Esophagus muscularis mucosa (tissue), 4 donors: ENCODE results near the gene CPED1. TPM values are rescaled to one million over a fixed set of nuclear protein-coding genes. Genes with fewer than 3 reads are reported as not detected.

Experiments
- DNase-seq: peaks from one replicate; pipeline ENCODE4 v3.0.0-alpha.2; 2017; ENCODE audit errors: extremely low spot score
- H3K27ac ChIP-seq, 4 donors: fragments of 200-600 bp; sonication (generic); replicated peaks in 1 of 4; 1 replicate in 3 of 4; 2 replicates in 1 of 4; pipeline ENCODE4 v1.5.1; 2016 to 2019; ENCODE audit warnings: mild to moderate bottlenecking in 1 of 4
- H3K27me3 ChIP-seq, 4 donors: fragments of 200-600 bp; sonication (generic); one replicate each; pipeline versions ENCODE4 v1.5.1 to v1.6.0; 2016 to 2019
- H3K36me3 ChIP-seq, 4 donors: fragments of 200-600 bp; sonication (generic); one replicate each; pipeline ENCODE4 v1.5.1; 2016 to 2019
- H3K4me1 ChIP-seq, 4 donors: fragments of 200-600 bp; sonication (generic); one replicate each; pipeline ENCODE4 v1.5.1; 2016 to 2019
- H3K4me3 ChIP-seq, 4 donors: fragments of 200-600 bp; sonication (generic); 1 replicate in 2 of 4; 2 replicates in 2 of 4; pipeline ENCODE4 v1.5.1; 2016 to 2019; ENCODE audit warnings: mild to moderate bottlenecking in 4 of 4, moderate library complexity in 1 of 4
- H3K9me3 ChIP-seq, 4 donors: fragments of 200-600 bp; sonication (generic); 1 replicate in 3 of 4; 2 replicates in 1 of 4; pipeline ENCODE4 v1.5.1; 2016 to 2019
- CTCF ChIP-seq, 3 experiments: fragments of 200-600 bp in 2 of 3; fragments of 450-650 bp in 1 of 3; sonication (generic) in 2 of 3; IDR thresholded peaks; one replicate each; pipeline ENCODE4 v1.5.1; 2017 to 2019; ENCODE audit warnings: antibody characterized with exemption in 3 of 3, mild to moderate bottlenecking in 2 of 3, moderate library complexity in 1 of 3
- EP300 ChIP-seq: sonication (generic); formaldehyde crosslinking; IDR thresholded peaks from one replicate; pipeline ENCODE4 v1.6.1; 2017; ENCODE audit warnings: antibody characterized with exemption
- POLR2A ChIP-seq: fragments of 450-650 bp; IDR thresholded peaks from one replicate; pipeline ENCODE4 v1.6.1; 2017; ENCODE audit warnings: antibody characterized with exemption, moderate library complexity, mild to moderate bottlenecking, low read depth
- POLR2AphosphoS5 ChIP-seq, 2 donors: sonication (generic); formaldehyde crosslinking; IDR thresholded peaks; one replicate each; pipeline ENCODE4 v1.6.1; 2017; ENCODE audit warnings: antibody characterized with exemption in 2 of 2
- WGBS: methylation state at CpG from one replicate; pipeline ENCODE4 v1.1.5; 2018; 5-methylcytosine and 5-hydroxymethylcytosine counted together
- intact Hi-C: fragments of 100-400 bp; cut with DNase I; formaldehyde crosslinking; loops from one replicate; pipeline ENCODE4 v1.15.1; 2023
- total RNA-seq, 4 donors: library from RNA; depleted of rRNA; stranded (reverse); fragments of >200 nt; gene quantifications; one replicate each; pipeline versions ENCODE4 v1.1.0 to v1.2.1, GENCODE V29; 2016

The CPED1 gene
- total RNA-seq, 4 donors from 2014 or later, result 28.1 to 81.8 (median 32.0) TPM

- intact Hi-C loops, result no loop called here
- DNase-seq, result no peak
- Histone ChIP-seq H3K36me3 (no peaks in the 10 kb centered on the region), H3K9me3 (no peaks in the 10 kb centered on the region), H3K27me3 (no peaks in the 10 kb centered on the region), H3K27ac (no peak overlapping the region), H3K4me3 (no peak overlapping the region), H3K4me1 (peaks cover 8 to 26% (median 23%) of the 10 kb centered on the region in 4 donors)
- WGBS, result 75% methylated on average over 6 of the region's 6 CpGs
- TF ChIP-seq CTCF (IDR thresholded peaks at IDR 0.05) (no peak), EP300 (no peak), POLR2AphosphoS5 (IDR thresholded peaks at IDR 0.05) (no peak), POLR2A (no peak)
Measured at GRCh38 chr7:121006711-121007315, 18.3 kb downstream of the CPED1 start.

GRCh38 chr7:121008816-121009215 is 20.3 kb downstream of the CPED1 start:
- no peak overlapping the region for H3K4me3 ChIP-seq
- WGBS, result 90% methylated on average over 2 of the region's 2 CpGs
- no peaks in the 10 kb centered on the region for H3K9me3 ChIP-seq
- H3K4me1 ChIP-seq, result peaks cover 14 to 25% (median 22%) of the 10 kb centered on the region in 4 donors
- no peak overlapping the region for H3K27ac ChIP-seq
- no peaks in the 10 kb centered on the region for H3K36me3 ChIP-seq
- H3K27me3 ChIP-seq, result no peaks in the 10 kb centered on the region
- no peak for DNase-seq
- intact Hi-C loops, result no loop called here
- TF ChIP-seq EP300 (no peak), POLR2A (no peak), CTCF (IDR thresholded peaks at IDR 0.05) (no peak), POLR2AphosphoS5 (IDR thresholded peaks at IDR 0.05) (no peak)

GRCh38 chr7:121011401-121011800 is 22.9 kb downstream of the CPED1 start:
- no peak overlapping the region for H3K27ac ChIP-seq
- no peak for DNase-seq
- no peaks in the 10 kb centered on the region for H3K27me3 ChIP-seq
- no peaks in the 10 kb centered on the region for H3K36me3 ChIP-seq
- intact Hi-C loops, result no loop called here
- WGBS, result 97% methylated on average over 1 of the region's 1 CpG
- peaks cover 14 to 31% (median 21%) of the 10 kb centered on the region in 4 donors for H3K4me1 ChIP-seq
- TF ChIP-seq POLR2A (no peak), EP300 (no peak), CTCF (IDR thresholded peaks at IDR 0.05) (no peak)
- H3K4me3 ChIP-seq, result no peak overlapping the region
- H3K9me3 ChIP-seq, result no peaks in the 10 kb centered on the region

- no peak overlapping the region for H3K27ac ChIP-seq
- H3K4me3 ChIP-seq, result no peak overlapping the region
- intact Hi-C loops, result no loop called here
- H3K4me1 ChIP-seq, result peaks cover 16 to 30% (median 24%) of the 10 kb centered on the region in 4 donors
- H3K9me3 ChIP-seq, result no peaks in the 10 kb centered on the region
- no peak for DNase-seq
- no peaks in the 10 kb centered on the region for H3K27me3 ChIP-seq
- no peaks in the 10 kb centered on the region for H3K36me3 ChIP-seq
- WGBS, result 88% methylated on average over 6 of the region's 6 CpGs
- no peak for TF ChIP-seq POLR2A
- no peak for TF ChIP-seq CTCF (IDR thresholded peaks at IDR 0.05)
- no peak for TF ChIP-seq POLR2AphosphoS5 (IDR thresholded peaks at IDR 0.05)
- TF ChIP-seq EP300, result no peak
Measured at GRCh38 chr7:121012170-121012874, 23.8 kb downstream of the CPED1 start.
